IPS DF 6.9 (cell line): ENCODE measurements around the gene AXIN1.

Source experiments
- DNase-seq: peaks from one replicate; pipeline ENCODE4 v3.0.0-alpha.2; 2013; ENCODE audit warnings: low read depth, low spot score
- H3K27ac ChIP-seq: one replicate; pipeline ENCODE4 v1.5.1; 2013; ENCODE audit warnings: low read length, control low read depth
- H3K27me3 ChIP-seq: 2 replicates; pipeline ENCODE4 v1.6.1; 2013; ENCODE audit warnings: mild to moderate bottlenecking, low read length; ENCODE audit not compliant: control insufficient read depth, insufficient read depth
- H3K36me3 ChIP-seq: 2 replicates; pipeline ENCODE4 v1.6.1; 2013; ENCODE audit warnings: low read length; ENCODE audit not compliant: control insufficient read depth, insufficient read depth
- H3K4me1 ChIP-seq: 2 replicates; pipeline ENCODE4 v1.6.1; 2013; ENCODE audit warnings: low read length; ENCODE audit not compliant: control insufficient read depth, insufficient read depth
- H3K4me3 ChIP-seq: 2 replicates; pipeline ENCODE4 v1.5.1; 2013; ENCODE audit warnings: mild to moderate bottlenecking, low read length
- H3K9me3 ChIP-seq: 2 replicates; pipeline ENCODE4 v1.6.1; 2013; ENCODE audit warnings: low read length, inconsistent platforms; ENCODE audit not compliant: control insufficient read depth, insufficient read depth
- WGBS: extraction: QIAGEN DNeasy Blood & Tissue Kit; methylation state at CpG from one replicate; pipeline ENCODE4 v1.1.7; 2013; ENCODE audit warnings: mixed read lengths, missing lambda C conversion rate; ENCODE audit not compliant: insufficient read length, insufficient coverage; 5-methylcytosine and 5-hydroxymethylcytosine counted together

Gene AXIN1

GRCh38 chr16:374616-374926 lies 22.0 kb upstream of the AXIN1 start:
- Histone ChIP-seq H3K4me1 (peaks cover 7% of the 10 kb centered on the region), H3K27ac (no peak overlapping the region), H3K4me3 (no peak overlapping the region), H3K9me3 (no peaks in the 10 kb centered on the region), H3K27me3 (no peaks in the 10 kb centered on the region), H3K36me3 (peaks cover 48% of the 10 kb centered on the region)
- no peak for DNase-seq
- no CpG with 5 or more reads among the region's 9 CpGs for WGBS

GRCh38 chr16:373848-374615 lies 21.5 kb upstream of the AXIN1 start:
- no CpG with 5 or more reads among the region's 44 CpGs for WGBS
- H3K36me3 ChIP-seq: peaks cover 48% of the 10 kb centered on the region
- no peak overlapping the region for H3K27ac ChIP-seq

GRCh38 chr16:373020-373598 lies 20.6 kb upstream of the AXIN1 start:
- Histone ChIP-seq H3K4me3 (no peak overlapping the region), H3K27ac (no peak overlapping the region), H3K9me3 (no peaks in the 10 kb centered on the region), H3K27me3 (no peaks in the 10 kb centered on the region), H3K36me3 (peaks cover 57% of the 10 kb centered on the region), H3K4me1 (no peaks in the 10 kb centered on the region; the same call in 1 of the 2 replicates)
- no peak for DNase-seq
- no CpG with 5 or more reads among the region's 5 CpGs for WGBS

More at GRCh38 chr16:373848-374615, 21.5 kb upstream of the AXIN1 start:
- Histone ChIP-seq H3K27me3 (no peaks in the 10 kb centered on the region), H3K4me3 (no peak overlapping the region), H3K9me3 (no peaks in the 10 kb centered on the region), H3K4me1 (peaks cover 3% of the 10 kb centered on the region; the same call in 1 of the 2 replicates)
- no peak for DNase-seq

GRCh38 chr16:372302-372983 lies 19.9 kb upstream of the AXIN1 start:
- no peak for DNase-seq
- no CpG with 5 or more reads among the region's 19 CpGs for WGBS
- Histone ChIP-seq H3K27ac (no peak overlapping the region), H3K9me3 (no peaks in the 10 kb centered on the region), H3K27me3 (no peaks in the 10 kb centered on the region), H3K4me1 (no peaks in the 10 kb centered on the region; the same call in 1 of the 2 replicates), H3K4me3 (no peak overlapping the region), H3K36me3 (peaks cover 62% of the 10 kb centered on the region)

GRCh38 chr16:371515-372301 lies 19.2 kb upstream of the AXIN1 start:
- Histone ChIP-seq H3K9me3 (no peaks in the 10 kb centered on the region), H3K27me3 (no peaks in the 10 kb centered on the region), H3K4me1 (no peaks in the 10 kb centered on the region; the same call in 1 of the 2 replicates), H3K4me3 (no peak overlapping the region), H3K27ac (no peak overlapping the region), H3K36me3 (peaks cover 56% of the 10 kb centered on the region)
- no CpG with 5 or more reads among the region's 31 CpGs for WGBS
- no peak for DNase-seq

GRCh38 chr16:370979-371514 lies 18.5 kb upstream of the AXIN1 start:
- H3K36me3 ChIP-seq: peaks cover 53% of the 10 kb centered on the region
- no peaks in the 10 kb centered on the region for H3K27me3 ChIP-seq
- WGBS: no CpG with 5 or more reads among the region's 10 CpGs
- no peaks in the 10 kb centered on the region; the same call in 1 of the 2 replicates for H3K4me1 ChIP-seq
- H3K4me3 ChIP-seq: no peak overlapping the region
- no peak for DNase-seq
- no peaks in the 10 kb centered on the region for H3K9me3 ChIP-seq
- no peak overlapping the region for H3K27ac ChIP-seq

GRCh38 chr16:370443-370842 lies 17.9 kb upstream of the AXIN1 start, which contains the start of gene MRPL28:
TSS of gene MRPL28 (minus strand) at chr16:370538. CDS start at chr16:370218, 320 bp downstream.
- Histone ChIP-seq H3K4me1 (no peaks in the 10 kb centered on the region; the same call in 1 of the 2 replicates), H3K4me3 (peak within 1 kb of the TSS; percentile 34; the same call in 1 of the 2 replicates), H3K9me3 (no peaks in the 10 kb centered on the region), H3K36me3 (peaks cover 49% of the 10 kb centered on the region), H3K27ac (no peak within 1 kb of the TSS), H3K27me3 (no peaks in the 10 kb centered on the region)
- DNase-seq: peak; percentile 84
- no CpG with 5 or more reads among the region's 30 CpGs for WGBS

- Histone ChIP-seq H3K27ac (no peak overlapping the region), H3K36me3 (peaks cover 46% of the 10 kb centered on the region), H3K4me1 (no peaks in the 10 kb centered on the region; the same call in 1 of the 2 replicates), H3K4me3 (peak overlapping the region; percentile 34; the same call in 1 of the 2 replicates), H3K9me3 (no peaks in the 10 kb centered on the region), H3K27me3 (no peaks in the 10 kb centered on the region)
- no CpG with 5 or more reads among the region's 44 CpGs for WGBS
- DNase-seq: no peak
Observed at GRCh38 chr16:369866-370436, 17.4 kb upstream of the AXIN1 start.

- DNase-seq: no peak
- Histone ChIP-seq H3K36me3 (peaks cover 40% of the 10 kb centered on the region), H3K4me3 (peak overlapping the region; percentile 34; the same call in 1 of the 2 replicates), H3K27me3 (no peaks in the 10 kb centered on the region), H3K4me1 (no peaks in the 10 kb centered on the region; the same call in 1 of the 2 replicates), H3K27ac (no peak overlapping the region), H3K9me3 (no peaks in the 10 kb centered on the region)
- WGBS: no CpG with 5 or more reads among the region's 20 CpGs
Observed at GRCh38 chr16:369275-369865, 16.8 kb upstream of the AXIN1 start.
